Dendritic cell treated with granulocyte-macrophage colony-stimulating factor and Interleukin-4, amounts not matched to agents 40 ng/mL and 50 ng/mL, for 4 days (primary cell): ENCODE measurements around the gene KIF12.

Source experiments
- H3K27ac Mint-ChIP-seq: one replicate; pipeline ENCODE4 v1.8.0; 2022; ENCODE audit warnings: mild to moderate bottlenecking, mixed read lengths
- H3K27me3 Mint-ChIP-seq: one replicate; pipeline ENCODE4 v1.8.0; 2022; ENCODE audit warnings: mild to moderate bottlenecking, mixed read lengths
- H3K36me3 Mint-ChIP-seq: one replicate; pipeline ENCODE4 v1.8.0; 2022; ENCODE audit warnings: low read depth, mixed read lengths
- H3K4me1 Mint-ChIP-seq: one replicate; pipeline ENCODE4 v1.8.0; 2022; ENCODE audit warnings: low read depth, mixed read lengths
- H3K4me3 Mint-ChIP-seq: one replicate; pipeline ENCODE4 v1.8.0; 2022; ENCODE audit warnings: mild to moderate bottlenecking, moderate library complexity, mixed read lengths
- H3K9me3 Mint-ChIP-seq: one replicate; pipeline ENCODE4 v1.8.0; 2022; ENCODE audit warnings: mixed read lengths
- intact Hi-C: fragments of 100-400 bp; cut with micrococcal nuclease; formaldehyde crosslinking; loops from one replicate; pipeline ENCODE4 v1.15.0; 2022

Gene KIF12

GRCh38 chr9:114060711-114061110 is 38.4 kb downstream of the KIF12 start:
- intact Hi-C loops: no loop called here
- no peaks in the 10 kb centered on the region for H3K9me3 Mint-ChIP-seq
- peaks cover 13% of the 10 kb centered on the region for H3K27me3 Mint-ChIP-seq
- H3K4me1 Mint-ChIP-seq: peaks cover 6% of the 10 kb centered on the region
- no peak overlapping the region for H3K4me3 Mint-ChIP-seq
- no peaks in the 10 kb centered on the region for H3K36me3 Mint-ChIP-seq
- H3K27ac Mint-ChIP-seq: no peak overlapping the region

DNA sequence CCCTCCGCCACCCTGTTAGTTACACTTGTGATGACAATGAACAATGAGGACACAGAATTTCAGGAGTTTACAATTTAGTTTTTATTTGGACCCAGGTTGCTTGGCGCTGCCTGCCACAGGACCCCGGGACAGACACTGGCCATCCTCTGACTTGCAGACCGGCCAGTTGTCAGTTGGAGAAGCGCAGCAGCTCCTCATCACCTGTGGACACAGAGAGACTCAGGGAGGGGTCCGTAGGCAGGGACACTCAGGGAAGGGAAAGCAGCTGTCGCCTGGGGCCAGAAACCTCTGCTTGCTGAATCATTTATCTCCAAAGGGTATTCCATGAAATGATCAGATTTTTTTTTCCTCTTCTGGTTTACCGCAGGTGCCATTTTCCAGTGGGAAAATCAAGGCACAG is 39.0 kb downstream of the KIF12 start:
- H3K36me3 Mint-ChIP-seq: no peaks in the 10 kb centered on the region
- H3K27ac Mint-ChIP-seq: no peak overlapping the region
- no peak overlapping the region for H3K4me3 Mint-ChIP-seq
- no peaks in the 10 kb centered on the region for H3K9me3 Mint-ChIP-seq
- H3K4me1 Mint-ChIP-seq: peaks cover 6% of the 10 kb centered on the region
- intact Hi-C loops: no loop called here
- H3K27me3 Mint-ChIP-seq: peaks cover 13% of the 10 kb centered on the region

DNA sequence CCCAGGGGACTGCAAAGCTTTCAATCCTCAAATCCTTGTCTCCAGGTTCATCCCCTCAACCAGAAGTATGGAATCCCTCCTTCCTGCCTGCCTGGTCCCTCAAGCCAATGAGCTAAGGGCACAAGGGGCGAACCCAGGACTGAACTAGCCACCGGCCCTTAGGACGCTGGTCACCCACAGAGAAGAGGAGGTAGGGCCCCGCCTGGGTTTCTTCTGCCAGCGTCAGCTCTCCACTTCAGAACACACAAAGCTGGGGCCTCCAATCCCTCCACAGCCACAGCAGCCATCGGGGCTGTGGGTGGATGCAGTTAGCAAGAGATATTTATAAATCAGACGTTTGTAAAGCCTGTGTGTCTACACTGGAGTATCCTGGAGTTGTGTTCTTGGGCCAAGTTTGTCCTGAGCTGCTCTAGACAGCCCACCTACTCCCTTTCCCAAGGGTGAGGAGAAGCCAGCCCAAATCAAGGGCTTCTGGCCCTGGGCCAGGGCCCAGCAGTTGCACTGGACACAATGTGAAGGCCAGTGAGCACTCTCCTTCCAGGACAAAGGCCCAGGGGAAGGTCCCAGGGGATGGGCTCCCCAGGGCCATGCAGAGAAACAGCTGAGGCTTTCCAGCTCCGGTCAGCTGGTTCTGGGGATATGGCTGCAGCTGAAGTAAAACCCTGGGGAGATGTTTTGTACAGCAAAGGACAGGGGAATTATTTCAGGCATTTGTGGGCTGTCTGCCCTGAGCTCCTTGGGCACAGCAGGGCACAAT is 39.9 kb downstream of the KIF12 start:
- intact Hi-C loops: no loop called here

GRCh38 chr9:114058688-114059046 is 40.4 kb downstream of the KIF12 start:
- Mint-ChIP-seq H3K36me3 (no peaks in the 10 kb centered on the region), H3K27me3 (peaks cover 10% of the 10 kb centered on the region), H3K4me3 (no peak overlapping the region), H3K4me1 (peaks cover 6% of the 10 kb centered on the region), H3K27ac (no peak overlapping the region), H3K9me3 (no peaks in the 10 kb centered on the region)
- intact Hi-C loops: no loop called here

More for the DNA sequence above, 39.9 kb downstream of the KIF12 start:
- Mint-ChIP-seq H3K27me3 (peaks cover 12% of the 10 kb centered on the region), H3K4me3 (no peak overlapping the region), H3K27ac (no peak overlapping the region), H3K9me3 (no peaks in the 10 kb centered on the region), H3K4me1 (peaks cover 6% of the 10 kb centered on the region), H3K36me3 (no peaks in the 10 kb centered on the region)

- no peaks in the 10 kb centered on the region for H3K9me3 Mint-ChIP-seq
- peaks cover 3% of the 10 kb centered on the region for H3K27me3 Mint-ChIP-seq
- H3K4me3 Mint-ChIP-seq: no peak overlapping the region
- peaks cover 6% of the 10 kb centered on the region for H3K4me1 Mint-ChIP-seq
- no peaks in the 10 kb centered on the region for H3K36me3 Mint-ChIP-seq
- H3K27ac Mint-ChIP-seq: no peak overlapping the region
- intact Hi-C loops: no loop called here
Observed at GRCh38 chr9:114057161-114057885, 41.8 kb downstream of the KIF12 start.

- Mint-ChIP-seq H3K36me3 (no peaks in the 10 kb centered on the region), H3K4me1 (no peaks in the 10 kb centered on the region), H3K4me3 (no peak overlapping the region), H3K27ac (no peak overlapping the region), H3K27me3 (no peaks in the 10 kb centered on the region), H3K9me3 (no peaks in the 10 kb centered on the region)
- intact Hi-C loops: no loop called here
Observed at GRCh38 chr9:114056527-114056926, 42.6 kb downstream of the KIF12 start.

GRCh38 chr9:114055894-114056293 is 43.2 kb downstream of the KIF12 start:
- Mint-ChIP-seq H3K27me3 (no peaks in the 10 kb centered on the region), H3K4me1 (no peaks in the 10 kb centered on the region), H3K36me3 (no peaks in the 10 kb centered on the region), H3K4me3 (no peak overlapping the region), H3K27ac (no peak overlapping the region), H3K9me3 (no peaks in the 10 kb centered on the region)
- intact Hi-C loops: no loop called here

DNA sequence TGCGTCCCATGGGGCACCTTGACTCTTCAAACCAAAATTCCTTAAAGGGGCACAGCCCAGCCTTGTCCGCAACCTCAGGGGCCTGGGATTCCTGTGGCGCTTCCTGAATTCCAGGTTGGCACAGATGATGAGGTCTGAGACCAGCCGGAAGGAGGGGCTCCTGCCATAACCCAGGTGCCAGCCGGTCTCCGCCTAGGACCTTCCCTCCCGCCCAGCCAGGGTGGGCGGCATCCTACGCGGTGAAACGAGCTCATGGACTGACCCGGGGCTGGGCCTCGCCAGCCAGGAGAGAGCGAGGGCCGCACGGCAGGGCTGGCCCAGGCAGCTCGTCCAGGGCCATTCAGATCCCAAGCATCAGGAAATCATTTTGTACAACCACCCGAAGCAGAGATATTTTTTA is 44.0 kb downstream of the KIF12 start:
- H3K4me3 Mint-ChIP-seq: no peak overlapping the region
- H3K4me1 Mint-ChIP-seq: no peaks in the 10 kb centered on the region
- no peak overlapping the region for H3K27ac Mint-ChIP-seq
- H3K36me3 Mint-ChIP-seq: peaks cover under 1% of the 10 kb centered on the region
- intact Hi-C loops: no loop called here
- no peaks in the 10 kb centered on the region for H3K27me3 Mint-ChIP-seq
- H3K9me3 Mint-ChIP-seq: no peaks in the 10 kb centered on the region

- intact Hi-C loops: no loop called here
- H3K4me1 Mint-ChIP-seq: no peaks in the 10 kb centered on the region
- no peaks in the 10 kb centered on the region for H3K27me3 Mint-ChIP-seq
- no peaks in the 10 kb centered on the region for H3K9me3 Mint-ChIP-seq
- H3K27ac Mint-ChIP-seq: no peak overlapping the region
- H3K4me3 Mint-ChIP-seq: no peak overlapping the region
- H3K36me3 Mint-ChIP-seq: peaks cover 9% of the 10 kb centered on the region
Observed at GRCh38 chr9:114054191-114054690, 44.9 kb downstream of the KIF12 start.

GRCh38 chr9:114053246-114054005 is 45.7 kb downstream of the KIF12 start:
- intact Hi-C loops: no loop called here
- H3K27ac Mint-ChIP-seq: no peak overlapping the region
- no peaks in the 10 kb centered on the region for H3K4me1 Mint-ChIP-seq

DNA sequence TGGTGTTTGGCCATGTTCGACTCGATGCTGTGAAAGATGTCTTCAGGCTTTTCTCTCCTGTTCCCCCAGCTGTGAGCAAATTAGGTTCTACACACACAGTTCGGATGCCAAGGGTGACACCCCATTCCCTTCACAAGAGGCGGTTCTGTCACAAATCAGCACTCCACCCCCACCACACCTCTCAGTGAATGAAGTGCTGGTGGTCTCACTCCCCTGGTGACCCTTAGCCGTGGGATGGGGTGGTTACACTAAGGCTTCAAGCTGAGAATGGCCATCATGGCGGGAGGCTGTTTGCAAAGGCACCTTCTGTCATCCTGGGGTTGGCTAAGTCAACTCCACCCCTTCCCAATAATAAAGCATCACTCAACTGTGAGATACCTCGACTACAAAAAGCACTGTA is 47.4 kb downstream of the KIF12 start:
- no peaks in the 10 kb centered on the region for H3K4me1 Mint-ChIP-seq

More at GRCh38 chr9:114053246-114054005, 45.7 kb downstream of the KIF12 start:
- Mint-ChIP-seq H3K36me3 (peaks cover 16% of the 10 kb centered on the region), H3K27me3 (no peaks in the 10 kb centered on the region), H3K9me3 (no peaks in the 10 kb centered on the region), H3K4me3 (no peak overlapping the region)

GRCh38 chr9:114051281-114051680 is 47.8 kb downstream of the KIF12 start:
- Mint-ChIP-seq H3K9me3 (no peaks in the 10 kb centered on the region), H3K4me1 (no peaks in the 10 kb centered on the region), H3K27me3 (no peaks in the 10 kb centered on the region), H3K36me3 (peaks cover 16% of the 10 kb centered on the region), H3K4me3 (no peak overlapping the region), H3K27ac (no peak overlapping the region)
- intact Hi-C loops: no loop called here

More for the DNA sequence above, 47.4 kb downstream of the KIF12 start:
- no peaks in the 10 kb centered on the region for H3K27me3 Mint-ChIP-seq
- no peak overlapping the region for H3K4me3 Mint-ChIP-seq
- no peak overlapping the region for H3K27ac Mint-ChIP-seq
- peaks cover 16% of the 10 kb centered on the region for H3K36me3 Mint-ChIP-seq
- intact Hi-C loops: no loop called here
- H3K9me3 Mint-ChIP-seq: no peaks in the 10 kb centered on the region

DNA sequence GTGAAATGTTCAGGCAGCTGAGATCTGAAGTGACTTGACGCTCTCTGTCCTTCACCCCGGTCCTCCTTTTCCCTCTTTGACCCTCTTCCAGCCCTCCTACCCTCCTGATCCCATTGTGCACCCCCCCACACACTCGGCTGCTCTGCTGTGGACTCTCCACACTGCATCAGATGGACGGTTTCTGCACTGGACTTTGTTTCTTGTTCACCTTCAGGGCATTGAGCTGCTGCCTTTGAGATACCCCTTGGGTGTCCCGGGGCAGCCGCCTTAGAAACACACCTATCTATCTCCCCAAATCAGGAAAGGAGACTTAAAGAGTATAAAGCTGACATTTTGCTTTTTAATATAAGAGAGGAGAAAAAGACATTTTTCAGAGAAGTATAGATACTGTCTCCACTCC is 48.4 kb downstream of the KIF12 start:
- no peak overlapping the region for H3K27ac Mint-ChIP-seq
- intact Hi-C loops: no loop called here
- no peaks in the 10 kb centered on the region for H3K27me3 Mint-ChIP-seq
- H3K36me3 Mint-ChIP-seq: peaks cover 16% of the 10 kb centered on the region
- no peaks in the 10 kb centered on the region for H3K9me3 Mint-ChIP-seq
- no peak overlapping the region for H3K4me3 Mint-ChIP-seq
- no peaks in the 10 kb centered on the region for H3K4me1 Mint-ChIP-seq

DNA sequence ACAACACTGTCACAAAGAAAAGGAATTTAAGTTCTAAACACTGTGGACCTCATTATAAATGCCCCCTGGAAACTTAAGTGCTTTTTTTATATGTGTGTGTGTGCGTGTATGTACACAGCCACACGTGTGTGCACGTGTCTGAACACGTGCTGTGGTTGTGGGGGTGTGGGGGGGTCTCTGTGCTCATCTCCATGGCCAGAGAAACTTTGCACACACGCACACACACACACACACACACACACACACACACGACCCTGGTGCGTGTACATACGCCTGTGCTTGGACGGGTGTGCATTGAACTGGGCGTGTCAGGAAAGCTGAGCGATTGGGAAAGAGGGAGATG is 48.9 kb downstream of the KIF12 start:
- intact Hi-C loops: no loop called here
- no peaks in the 10 kb centered on the region for H3K4me1 Mint-ChIP-seq
- H3K27ac Mint-ChIP-seq: no peak overlapping the region
- H3K4me3 Mint-ChIP-seq: no peak overlapping the region
- no peaks in the 10 kb centered on the region for H3K9me3 Mint-ChIP-seq
- H3K36me3 Mint-ChIP-seq: peaks cover 16% of the 10 kb centered on the region
- no peaks in the 10 kb centered on the region for H3K27me3 Mint-ChIP-seq
